Lung (tissue), 12 donors: ENCODE results near the gene PRSS36. TPM values are rescaled to one million over a fixed set of nuclear protein-coding genes. Genes with fewer than 3 reads are reported as not detected.
"Not testable (repeated sequence)": the region's sequence is repeated elsewhere in the genome, so short reads cannot be mapped to it uniquely, and the experiment has no call there.

Experiments
- ATAC-seq: fragments of 200-7000 bp; cut with Tn5 transposase; one replicate; pipeline ENCODE4 v1.9.1; 2020; ENCODE audit warnings: moderate number of reproducible peaks; ENCODE audit not compliant: insufficient read depth, low FRiP score
- DNase-seq, 3 donors: peaks; one replicate each; pipeline ENCODE4 v3.0.0-alpha.2; 2013 to 2017
- H3K27ac ChIP-seq, 2 donors: one replicate each; pipeline ENCODE4 v1.5.1; 2013; ENCODE audit warnings: mild to moderate bottlenecking in 2 of 2, moderate library complexity in 2 of 2, control low read depth in 1 of 2, inconsistent platforms in 1 of 2, low read depth in 1 of 2, low read length in 1 of 2
- H3K27me3 ChIP-seq, 3 donors: one replicate each; pipeline ENCODE4 v1.5.1; 2013; ENCODE audit warnings: low read length in 2 of 3; ENCODE audit not compliant: control insufficient read depth in 3 of 3, insufficient read depth in 3 of 3
- H3K36me3 ChIP-seq, 4 donors: one replicate each; pipeline ENCODE4 v1.5.1; 2013; ENCODE audit warnings: low read length in 4 of 4, mild to moderate bottlenecking in 1 of 4, moderate library complexity in 1 of 4; ENCODE audit not compliant: control insufficient read depth in 4 of 4, insufficient read depth in 4 of 4
- H3K4me1 ChIP-seq, 5 donors: one replicate each; pipeline ENCODE4 v1.5.1; 2013; ENCODE audit warnings: low read length in 5 of 5, mild to moderate bottlenecking in 2 of 5, moderate library complexity in 1 of 5; ENCODE audit not compliant: control insufficient read depth in 5 of 5, insufficient read depth in 5 of 5
- H3K4me3 ChIP-seq: one replicate; pipeline ENCODE4 v1.5.1; 2013; ENCODE audit warnings: mild to moderate bottlenecking, control low read depth, moderate library complexity
- H3K9ac ChIP-seq, 2 donors: one replicate each; pipeline ENCODE4 v1.5.1; 2013; ENCODE audit warnings: low read length in 2 of 2, control low read depth in 1 of 2; ENCODE audit not compliant: insufficient read depth in 1 of 2
- H3K9me3 ChIP-seq, 4 donors: one replicate each; pipeline ENCODE4 v1.5.1; 2013; ENCODE audit warnings: low read length in 3 of 4, mild to moderate bottlenecking in 1 of 4, moderate library complexity in 1 of 4; ENCODE audit not compliant: control insufficient read depth in 4 of 4, insufficient read depth in 3 of 4
- CTCF ChIP-seq: IDR thresholded peaks from 2 replicates; pipeline ENCODE4 v1.5.1; 2012; ENCODE audit warnings: mild to moderate bottlenecking; ENCODE audit errors: control extremely low read depth, extremely low read depth
- WGBS, 2 donors: extraction: QIAGEN DNeasy Blood & Tissue Kit; methylation state at CpG; one replicate each; pipeline ENCODE4 v1.1.7; 2013; 5-methylcytosine and 5-hydroxymethylcytosine counted together
- polyA plus RNA-seq, 2 donors: library from polyadenylated mRNA; stranded (reverse); fragments of 200-250 nt; gene quantifications; one replicate each; pipeline ENCODE4 v1.2.1, GENCODE V29; 2013
- total RNA-seq, 2 donors: library from RNA; depleted of rRNA in 1 of 2; stranded (reverse); fragments of >200 nt in 1 of 2; gene quantifications; one replicate each; pipeline ENCODE4 v1.2.1, GENCODE V29; 2014 to 2021
- donor health status: control.
- donor health status: control.
- donor health status: Bipolar disorder and iron deficiency.
- donor health status: healthy.
- donor health status: DM: yes; HTN: yes; CAD: no.

The PRSS36 gene
- total and polyA plus RNA-seq, 4 donors: 0.43 to 4.2 (median 3.1) TPM

DNA sequence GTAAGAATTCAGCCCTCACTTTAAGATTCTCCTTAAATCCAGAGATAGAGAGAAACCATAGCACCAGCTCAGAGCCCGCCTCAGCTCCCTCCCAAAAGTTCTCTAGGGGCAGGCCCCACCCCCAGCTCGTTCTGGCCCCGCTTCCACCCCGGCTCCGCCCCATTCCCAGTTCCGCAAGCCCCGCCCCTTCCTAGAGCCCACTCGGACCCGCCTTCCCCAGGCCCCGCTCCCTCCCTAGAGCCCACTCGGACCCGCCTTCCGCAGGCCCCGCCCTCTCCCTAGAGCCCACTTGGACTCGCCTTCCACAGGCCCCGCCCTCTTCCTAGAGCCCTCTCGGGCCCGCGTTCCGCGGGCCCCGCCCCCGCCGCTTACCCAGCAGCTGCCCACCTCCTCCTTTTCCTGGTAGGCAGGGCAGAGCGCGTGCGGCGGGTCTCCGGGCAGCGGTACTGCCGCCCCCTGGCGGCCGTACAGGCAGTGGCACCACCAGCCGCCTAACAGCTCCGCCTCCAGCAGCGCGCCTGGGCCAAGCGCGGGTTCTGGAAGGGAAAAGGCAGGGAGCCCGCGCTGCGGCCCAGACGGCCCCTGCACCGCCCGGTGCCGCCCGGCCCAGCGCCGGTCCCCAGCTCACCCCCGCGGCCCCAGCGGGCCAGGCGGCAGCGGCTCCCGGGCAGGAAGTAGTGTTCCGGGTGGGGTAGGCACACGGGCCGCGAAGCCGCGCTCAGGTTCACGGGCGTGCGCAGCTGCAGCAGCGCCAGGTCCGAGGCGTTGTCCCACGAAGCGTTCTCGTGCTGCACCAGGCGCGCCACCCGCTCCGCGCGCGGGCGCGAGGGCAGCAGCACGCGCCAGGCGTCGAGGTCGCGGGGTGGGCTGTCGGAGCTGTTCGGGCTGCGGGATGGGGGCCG lies 7.5 kb downstream of the PRSS36 start:
- H3K9me3 ChIP-seq: no peaks in the 10 kb centered on the region
- 3 to 6% methylated on average over 84 to 89 of the region's 89 CpGs for WGBS, 2 donors
- peak; percentile 100 for DNase-seq
- H3K27me3 ChIP-seq: peaks cover 0 to 13% (median 3%) of the 10 kb centered on the region in 3 donors
- peak; percentile 94 for ATAC-seq
- H3K9ac ChIP-seq: peak overlapping the region in 1 of 2 donors; percentile 65
- H3K4me1 ChIP-seq: peaks cover 7 to 29% (median 18%) of the 10 kb centered on the region in 5 donors
- peak overlapping the region; percentile 18 for H3K4me3 ChIP-seq
- TF ChIP-seq CTCF: peak; percentile 97
- H3K27ac ChIP-seq: peak overlapping the region; percentile 75 to 93
- H3K36me3 ChIP-seq: no peaks in the 10 kb centered on the region

DNA sequence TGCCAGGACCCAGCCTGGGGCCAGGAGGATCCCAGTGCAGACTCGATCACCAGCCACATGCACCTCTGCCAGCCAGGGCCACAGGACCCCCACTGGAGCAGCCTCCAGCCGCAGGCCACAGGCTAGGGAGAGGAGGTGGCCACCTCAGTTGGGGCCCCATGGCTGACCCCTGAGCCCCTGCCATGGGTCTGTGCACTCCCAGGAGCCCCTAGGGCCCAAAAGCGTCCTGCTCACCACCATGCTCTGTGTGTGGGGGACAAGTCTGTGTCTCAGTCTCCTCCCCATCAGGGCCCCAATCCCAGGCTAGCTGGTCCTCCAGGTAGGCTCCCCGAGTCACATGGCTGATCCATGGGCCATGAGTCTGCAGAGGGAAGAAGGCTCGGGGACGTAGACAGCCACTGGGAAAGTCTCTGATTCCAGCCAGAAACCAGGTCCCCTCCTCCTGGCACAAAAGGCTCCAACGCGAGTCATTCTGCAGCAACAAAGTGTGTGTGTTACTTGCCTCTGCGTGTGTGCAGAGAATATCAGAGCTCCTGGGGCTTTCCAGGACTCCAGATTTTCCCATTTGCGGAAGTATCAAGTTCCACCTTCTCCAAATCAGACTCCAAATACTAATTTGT lies 8.3 kb downstream of the PRSS36 start:
- Histone ChIP-seq H3K9ac (peak overlapping the region in 1 of 2 donors; percentile 65), H3K4me1 (peaks cover 7 to 29% (median 18%) of the 10 kb centered on the region in 5 donors), H3K36me3 (no peaks in the 10 kb centered on the region), H3K9me3 (no peaks in the 10 kb centered on the region), H3K27ac (peak overlapping the region; percentile 67 to 93), H3K27me3 (peaks cover 0 to 9% (median 0%) of the 10 kb centered on the region in 3 donors), H3K4me3 (no peak overlapping the region)
- ATAC-seq (no peak), DNase-seq (peak in 2 of 3 donors; percentile 75 to 82)
- no peak for TF ChIP-seq CTCF
- 35 to 42% methylated on average over 10 of the region's 10 CpGs for WGBS, 2 donors

- Histone ChIP-seq H3K27ac (peak overlapping the region; percentile 67 to 93), H3K4me1 (peaks cover 7 to 29% (median 20%) of the 10 kb centered on the region in 5 donors), H3K9ac (peak overlapping the region in 1 of 2 donors; percentile 65)
- not testable (repeated sequence) for H3K27me3 ChIP-seq, DNase-seq, ATAC-seq, H3K36me3 ChIP-seq, H3K9me3 ChIP-seq, H3K4me3 ChIP-seq
- 89 to 93% methylated on average over 9 of the region's 9 CpGs for WGBS, 2 donors
Observed at GRCh38 chr16:31141071-31141469, 8.8 kb downstream of the PRSS36 start.
